Fibroblast of villous mesenchyme (primary cell): ENCODE results near the gene RAPGEF1. TPM values are rescaled to one million over a fixed set of nuclear protein-coding genes. Genes with fewer than 3 reads are reported as not detected.
"Not testable (repeated sequence)": the region's sequence is repeated elsewhere in the genome, so short reads cannot be mapped to it uniquely, and the experiment has no call there.

Experiments
- DNase-seq: peaks from one replicate; pipeline ENCODE4 v3.0.0-alpha.2; 2010; ENCODE audit warnings: low read depth
- H3K4me3 ChIP-seq: 2 replicates; pipeline ENCODE4 v1.5.1; 2011; ENCODE audit warnings: low read depth, mild to moderate bottlenecking, low read length
- CTCF ChIP-seq: IDR thresholded peaks from 2 replicates; pipeline ENCODE4 v1.5.1; 2012; ENCODE audit warnings: low read depth, mild to moderate bottlenecking, low read length; ENCODE audit not compliant: insufficient read depth
- total RNA-seq: library from RNA; depleted of rRNA; stranded (reverse); fragments of >200 nt; gene quantifications from 2 replicates; pipeline ENCODE4 v1.2.3, GENCODE V29; 2012

The RAPGEF1 gene
- total RNA-seq, 1 donor: 22.9 TPM

DNA sequence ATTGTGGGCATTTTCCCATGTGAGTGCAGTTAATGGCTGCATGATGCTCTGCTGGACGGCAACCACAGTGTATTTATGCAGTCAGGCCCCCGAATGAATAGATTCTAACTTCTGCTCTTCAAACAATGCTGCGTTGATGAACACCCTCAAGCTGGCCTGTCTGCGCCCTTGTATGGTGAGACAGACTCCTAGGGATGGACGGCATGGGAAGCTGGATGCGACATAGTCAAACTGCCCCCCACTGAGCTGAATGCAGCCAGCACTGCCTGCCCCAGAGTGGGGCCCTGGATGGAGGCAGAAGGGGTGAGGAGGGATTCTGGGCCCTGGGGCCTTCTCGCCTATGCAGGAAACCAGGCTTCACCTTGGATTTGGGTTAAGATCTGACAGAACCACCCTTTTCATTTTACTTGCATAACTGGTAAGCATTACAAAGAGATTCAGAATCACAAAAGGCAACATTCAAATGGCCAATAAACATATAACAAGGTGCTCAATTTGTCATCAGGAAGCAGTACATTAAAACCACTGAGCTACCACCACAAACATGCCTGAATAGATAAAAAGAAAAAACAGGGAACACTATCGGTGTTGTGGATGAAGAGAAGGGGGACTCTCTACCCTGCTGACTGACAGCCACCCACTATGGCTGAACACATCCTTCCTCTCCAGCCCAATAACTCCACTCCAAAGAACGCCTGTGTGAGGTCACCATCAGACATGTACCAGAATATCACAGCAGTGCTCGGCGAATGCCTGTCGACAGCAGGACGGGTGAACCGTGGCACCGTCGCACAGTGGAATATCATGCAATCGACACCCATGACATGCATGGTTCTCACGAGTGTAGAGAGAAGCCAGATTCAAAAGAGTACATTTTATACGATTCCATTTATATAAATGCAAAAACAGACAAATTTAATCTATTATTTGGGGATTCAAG, 79.1 kb downstream of the RAPGEF1 start:
- no peak overlapping the region for H3K4me3 ChIP-seq
- no peak for DNase-seq
- no peak for TF ChIP-seq CTCF

- peak overlapping the region; percentile 5 for H3K4me3 ChIP-seq
- peak; percentile 96 for DNase-seq
- no peak for TF ChIP-seq CTCF
Measured at GRCh38 chr9:131658377-131659129, 81.3 kb downstream of the RAPGEF1 start.

DNA sequence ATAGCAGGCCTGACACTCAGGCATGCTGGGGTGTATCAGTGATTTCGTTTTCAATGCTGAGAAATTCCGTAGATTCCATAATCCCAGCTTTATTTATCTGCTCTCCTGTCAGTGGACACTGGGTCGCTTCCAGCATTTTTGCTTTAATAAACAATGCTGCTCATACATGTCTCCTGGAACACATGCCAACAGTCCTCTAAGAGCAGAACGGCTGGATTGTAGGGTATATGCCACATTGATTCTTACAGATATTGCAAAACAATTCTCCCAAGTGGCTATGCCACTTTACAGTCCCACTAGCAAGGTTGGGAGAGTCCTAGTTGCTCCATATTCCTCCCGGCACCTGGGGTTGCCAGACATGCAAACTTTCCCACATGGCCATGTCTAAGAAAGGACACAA, 81.9 kb downstream of the RAPGEF1 start:
- TF ChIP-seq CTCF: no peak
- peak; percentile 81 for DNase-seq
- peak overlapping the region; percentile 9 for H3K4me3 ChIP-seq

DNA sequence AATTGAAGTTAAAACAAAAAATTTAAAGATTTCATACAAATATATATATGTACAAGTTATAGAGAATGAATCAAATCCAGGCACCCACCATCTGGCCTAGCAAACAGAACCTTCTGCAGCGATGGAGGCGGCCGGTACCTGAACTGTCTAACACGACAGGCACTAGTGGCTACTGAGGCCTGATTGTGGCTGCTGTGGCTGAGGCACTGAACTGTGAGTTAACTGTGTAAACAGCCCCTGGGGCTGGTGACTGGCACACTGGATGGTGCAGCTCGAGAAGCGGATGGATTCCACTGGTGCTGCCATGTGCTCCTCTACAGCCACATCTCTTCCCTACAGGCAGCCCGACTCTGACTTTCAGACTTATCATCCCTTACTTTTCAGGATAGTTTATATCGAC, 82.4 kb downstream of the RAPGEF1 start:
- TF ChIP-seq CTCF: no peak
- DNase-seq: no peak

DNA sequence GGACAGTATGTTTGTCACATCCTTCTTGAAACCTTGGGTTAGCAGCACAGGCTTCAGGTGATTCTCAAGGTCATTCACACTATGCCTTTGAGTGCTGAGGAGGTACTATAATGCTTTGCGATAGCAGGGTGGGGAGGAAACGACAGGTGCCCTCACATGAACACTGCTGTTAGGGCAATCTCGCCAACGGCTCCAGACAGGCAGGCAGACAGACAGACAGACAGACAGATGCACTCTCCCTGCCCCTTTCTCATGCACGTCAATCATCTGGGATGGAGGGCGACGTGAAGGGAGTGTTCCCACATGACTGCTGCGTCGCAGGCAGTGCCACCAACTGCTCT, 82.9 kb downstream of the RAPGEF1 start:
- DNase-seq: no peak
- H3K4me3 ChIP-seq: no peak overlapping the region
- no peak for TF ChIP-seq CTCF

More for the DNA sequence above, 82.4 kb downstream of the RAPGEF1 start:
- no peak overlapping the region for H3K4me3 ChIP-seq

DNA sequence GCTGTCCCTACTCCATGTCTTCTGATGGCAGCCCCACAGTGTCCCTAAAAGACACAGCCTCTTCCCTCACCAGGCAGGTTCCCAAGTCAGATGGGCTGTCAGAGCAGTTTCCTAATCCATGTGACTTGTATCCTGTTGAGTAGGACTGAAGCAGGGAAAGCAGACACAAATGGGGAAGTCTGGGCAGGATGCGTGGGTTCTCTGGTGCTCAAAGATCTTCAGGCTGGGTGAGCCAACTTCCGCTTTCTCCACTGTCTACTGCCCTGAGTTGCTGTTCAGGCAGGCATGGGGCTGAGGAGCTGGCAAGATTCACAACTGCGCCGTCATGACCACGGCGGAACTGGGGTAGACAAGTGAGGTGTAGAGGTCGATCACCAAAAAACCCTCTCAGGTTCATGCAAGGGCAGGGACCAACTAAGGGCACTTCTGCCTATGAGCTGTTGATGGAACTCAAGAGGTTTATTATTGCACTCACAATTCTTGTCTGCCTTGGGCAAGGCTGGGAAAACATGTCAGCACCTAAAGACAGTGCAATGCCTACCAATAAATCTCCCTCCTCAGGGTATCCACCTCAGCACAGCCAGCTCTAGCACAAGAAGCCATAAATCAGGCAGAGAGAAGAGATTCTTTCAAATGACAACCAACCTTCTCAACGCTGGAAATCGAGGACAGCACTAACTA, 83.4 kb downstream of the RAPGEF1 start:
- no peak overlapping the region for H3K4me3 ChIP-seq
- DNase-seq: no peak
- no peak for TF ChIP-seq CTCF

- not testable (repeated sequence) for H3K4me3 ChIP-seq, DNase-seq
Measured at GRCh38 chr9:131654369-131654768, 85.5 kb downstream of the RAPGEF1 start.
